Measurements from ENCODE around the gene ITSN2. TPM values are rescaled to one million over a fixed set of nuclear protein-coding genes. Genes with fewer than 3 reads are reported as not detected.

ITSN2 gene
- total RNA-seq, 1 experiment from 2014 or later, result 26.5 TPM

GRCh38 chr2:24247592-24247991 is 112.7 kb downstream of the ITSN2 start:
- H3K36me3 ChIP-seq (ENCODE audit: control insufficient read depth in 1 of 2, insufficient read depth in 2 of 2, low read length in 2 of 2), result peaks cover 0 to 3% of the 10 kb centered on the region in 2 experiments; a peak in 1 of 4 replicates
- ChIA-PET CTCF (no interaction called here), RAD21 (ENCODE audit: low non-redundant PET in 1 of 2, low total read pairs in 2 of 2, uncharacterized antibody in 2 of 2, unreplicated experiment in 2 of 2) (no interaction called here), POLR2A (no interaction called here)
- H3K9ac ChIP-seq (ENCODE audit: low read length), result no peak overlapping the region
- no TSS peak for BruUV-seq (replicated peaks)
- H3K4me2 ChIP-seq (ENCODE audit: low read length), result no peak overlapping the region
- TF ChIP-seq EZH2phosphoT487 (IDR thresholded peaks at IDR 0.05; ENCODE audit: borderline replicate concordance) (no peak), ELF1 (IDR thresholded peaks at IDR 0.05; ENCODE audit: borderline replicate concordance, low read depth) (no peak), CTCF (IDR thresholded peaks at IDR 0.05 in 2 of 3, conservative IDR thresholded peaks at IDR 0.05 in 1 of 3; ENCODE audit: borderline replicate concordance in 1 of 3, insufficient read depth in 1 of 3, low read depth in 2 of 3, low read length in 2 of 3) (no peak), EGR1 (IDR thresholded peaks at IDR 0.05; ENCODE audit: low read depth) (no peak), SP1 (IDR thresholded peaks at IDR 0.05; ENCODE audit: low read depth) (no peak), MAX (IDR thresholded peaks at IDR 0.05) (no peak), EZH2 (IDR thresholded peaks at IDR 0.05) (no peak), ZBTB33 (IDR thresholded peaks at IDR 0.05; ENCODE audit: extremely low read depth, insufficient replicate concordance, low read length) (no peak), POLR2AphosphoS5 (IDR thresholded peaks at IDR 0.05; ENCODE audit: low read depth, low read length) (no peak), YY1 (IDR thresholded peaks at IDR 0.05; ENCODE audit: extremely low read depth, insufficient replicate concordance, low read depth, low read length) (no peak), CBX3 (IDR thresholded peaks at IDR 0.05; ENCODE audit: low read depth) (no peak)
- no peaks in the 10 kb centered on the region for H3K9me2 ChIP-seq (ENCODE audit: insufficient read depth)
- no peak overlapping the region for H3K27ac ChIP-seq (ENCODE audit: low read depth, low read length)
- no peaks in the 10 kb centered on the region for H4K20me1 ChIP-seq (ENCODE audit: insufficient read depth)
- H3K4me3 ChIP-seq (replicated peaks in 1 of 2; ENCODE audit: low read depth in 1 of 2, low read length in 2 of 2), result no peak overlapping the region
- no peaks in the 10 kb centered on the region for H3K27me3 ChIP-seq (ENCODE audit: insufficient read depth, low read length)
- DNase-seq (ENCODE audit: low read depth, low spot score) (no peak), ATAC-seq (no peak)
- H3K4me1 ChIP-seq (ENCODE audit: control insufficient read depth in 1 of 2, insufficient read depth in 2 of 2, low read length in 2 of 2), result no peaks in the 10 kb centered on the region
- intact Hi-C loops (cut with micrococcal nuclease), result no loop called here
- no peaks in the 10 kb centered on the region for H3K9me3 ChIP-seq (ENCODE audit: control insufficient read depth in 1 of 2, insufficient read depth in 1 of 2, low read depth in 1 of 2, low read length in 2 of 2)
- no peaks in the 10 kb centered on the region for H3K79me2 ChIP-seq (ENCODE audit: insufficient read depth, low read length)
- no peak overlapping the region for H2AFZ ChIP-seq (ENCODE audit: low read depth, low read length, poor library complexity, severe bottlenecking)

Data from HCT116 (cell line).